ENCODE measurements around the gene CASP3. TPM values are rescaled to one million over a fixed set of nuclear protein-coding genes. Genes with fewer than 3 reads are reported as not detected.

The CASP3 gene
- total RNA-seq, 1 experiment from 2014 or later, result 65.5 TPM

DNA sequence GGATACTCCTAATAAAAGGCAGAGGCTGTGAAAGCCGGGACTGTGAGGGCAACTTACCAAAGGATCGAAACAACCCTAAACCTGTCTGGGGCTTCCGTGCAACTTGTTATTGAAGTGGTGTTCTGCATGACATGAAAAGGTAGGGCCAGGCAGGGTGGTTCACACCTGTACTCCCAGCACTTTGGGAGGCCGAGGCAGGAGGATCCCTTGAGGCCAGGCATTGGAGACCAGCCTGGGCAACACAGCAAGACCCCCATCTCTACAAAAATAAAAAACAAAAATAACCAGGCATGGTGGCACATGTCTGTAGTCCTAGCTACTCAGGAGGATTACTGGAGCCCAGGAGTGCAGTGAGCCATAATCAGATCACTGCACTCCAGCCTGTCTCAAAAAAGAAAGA, 12.3 kb downstream of the CASP3 start:
- Histone ChIP-seq H3K27me3 (replicated peaks; ENCODE audit: insufficient read depth, low read depth, low read length, poor library complexity) (no peaks in the 10 kb centered on the region), H3K9me3 (ENCODE audit: low read depth, low read length, poor library complexity, severe bottlenecking) (no peaks in the 10 kb centered on the region), H3K4me1 (ENCODE audit: insufficient read depth, low read length, poor library complexity, severe bottlenecking) (no peaks in the 10 kb centered on the region), H3K4me3 (ENCODE audit: low read depth, low read length, poor library complexity, severe bottlenecking) (no peak overlapping the region), H3K27ac (ENCODE audit: low read depth, low read length, poor library complexity, severe bottlenecking) (no peak overlapping the region), H3K36me3 (ENCODE audit: insufficient read depth, low read length, poor library complexity, severe bottlenecking) (peaks cover 46% of the 10 kb centered on the region)
- no TSS peak for BruUV-seq (replicated peaks)
- DNase-seq (ENCODE audit: low spot score), result no peak
- ChIA-PET POLR2A (ENCODE audit: low non-redundant PET) (no interaction called here), CTCF (no interaction called here)
- TF ChIP-seq, protein P1, sequence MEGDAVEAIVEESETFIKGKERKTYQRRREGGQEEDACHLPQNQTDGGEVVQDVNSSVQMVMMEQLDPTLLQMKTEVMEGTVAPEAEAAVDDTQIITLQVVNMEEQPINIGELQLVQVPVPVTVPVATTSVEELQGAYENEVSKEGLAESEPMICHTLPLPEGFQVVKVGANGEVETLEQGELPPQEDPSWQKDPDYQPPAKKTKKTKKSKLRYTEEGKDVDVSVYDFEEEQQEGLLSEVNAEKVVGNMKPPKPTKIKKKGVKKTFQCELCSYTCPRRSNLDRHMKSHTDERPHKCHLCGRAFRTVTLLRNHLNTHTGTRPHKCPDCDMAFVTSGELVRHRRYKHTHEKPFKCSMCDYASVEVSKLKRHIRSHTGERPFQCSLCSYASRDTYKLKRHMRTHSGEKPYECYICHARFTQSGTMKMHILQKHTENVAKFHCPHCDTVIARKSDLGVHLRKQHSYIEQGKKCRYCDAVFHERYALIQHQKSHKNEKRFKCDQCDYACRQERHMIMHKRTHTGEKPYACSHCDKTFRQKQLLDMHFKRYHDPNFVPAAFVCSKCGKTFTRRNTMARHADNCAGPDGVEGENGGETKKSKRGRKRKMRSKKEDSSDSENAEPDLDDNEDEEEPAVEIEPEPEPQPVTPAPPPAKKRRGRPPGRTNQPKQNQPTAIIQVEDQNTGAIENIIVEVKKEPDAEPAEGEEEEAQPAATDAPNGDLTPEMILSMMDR (conservative IDR thresholded peaks at IDR 0.05; ENCODE audit: low read depth, low read length), result no peak
- no peak for TF ChIP-seq EZH2 (IDR thresholded peaks at IDR 0.05; ENCODE audit: borderline replicate concordance, low read depth, low read length, poor library complexity, severe bottlenecking)
- intact Hi-C loops (cut with micrococcal nuclease; ENCODE audit: unreplicated experiment), result no loop called here

DNA sequence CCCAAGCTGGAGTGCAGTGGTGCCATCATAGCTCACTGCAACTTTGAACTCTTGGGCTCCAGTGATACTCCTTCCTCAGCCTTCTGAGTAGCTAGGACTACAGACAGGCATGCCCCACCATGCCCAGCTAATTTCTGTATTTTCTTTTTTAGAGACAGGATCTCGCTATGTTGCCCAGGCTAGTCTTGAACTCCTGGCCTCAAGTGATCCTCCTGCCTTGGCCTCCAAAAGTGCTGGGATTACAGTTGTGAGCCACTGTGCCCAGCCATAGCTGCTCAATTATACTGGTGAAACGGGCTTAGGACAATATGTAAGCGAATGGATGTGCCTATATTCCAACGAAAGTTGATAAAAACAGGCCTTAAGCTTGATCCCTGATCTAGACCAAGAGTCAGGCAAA, 13.1 kb downstream of the CASP3 start:
- Histone ChIP-seq H3K4me1 (ENCODE audit: insufficient read depth, low read length, poor library complexity, severe bottlenecking) (no peaks in the 10 kb centered on the region), H3K36me3 (ENCODE audit: insufficient read depth, low read length, poor library complexity, severe bottlenecking) (peaks cover 54% of the 10 kb centered on the region), H3K4me3 (ENCODE audit: low read depth, low read length, poor library complexity, severe bottlenecking) (no peak overlapping the region), H3K27ac (ENCODE audit: low read depth, low read length, poor library complexity, severe bottlenecking) (no peak overlapping the region), H3K27me3 (replicated peaks; ENCODE audit: insufficient read depth, low read depth, low read length, poor library complexity) (no peaks in the 10 kb centered on the region), H3K9me3 (ENCODE audit: low read depth, low read length, poor library complexity, severe bottlenecking) (no peaks in the 10 kb centered on the region)
- CTCF ChIA-PET, result interaction anchor here (0.6 kb wide), 1 partner anchor 87 kb away, joined by 3 read pairs; no protein-coding TSS in a partner anchor
- intact Hi-C loops (cut with micrococcal nuclease; ENCODE audit: unreplicated experiment), result no loop called here
- TF ChIP-seq, protein P1 (conservative IDR thresholded peaks at IDR 0.05; ENCODE audit: low read depth, low read length), result no peak
- no peak for TF ChIP-seq EZH2 (IDR thresholded peaks at IDR 0.05; ENCODE audit: borderline replicate concordance, low read depth, low read length, poor library complexity, severe bottlenecking)
- no peak for DNase-seq (ENCODE audit: low spot score)
- no TSS peak for BruUV-seq (replicated peaks)
- POLR2A ChIA-PET (ENCODE audit: low non-redundant PET), result no interaction called here

DNA sequence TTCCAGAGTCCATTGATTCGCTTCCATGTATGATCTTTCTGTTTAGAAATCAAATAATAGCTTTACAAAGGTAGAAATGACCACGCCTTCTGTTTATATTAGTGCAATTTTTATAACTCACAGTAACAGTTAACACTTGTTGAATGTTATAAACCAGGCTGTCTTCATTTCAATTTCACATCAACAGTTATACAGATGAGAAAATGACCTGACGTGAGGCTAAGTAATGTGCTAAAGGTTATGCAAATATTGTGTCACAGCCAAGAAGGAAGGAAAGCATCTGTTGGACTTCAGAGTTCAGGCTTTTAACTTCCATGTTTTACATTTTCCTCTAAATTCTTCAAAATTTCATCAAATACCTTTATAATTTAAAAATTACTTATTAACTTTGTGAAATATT, 13.9 kb downstream of the CASP3 start:
- Histone ChIP-seq H3K27ac (ENCODE audit: low read depth, low read length, poor library complexity, severe bottlenecking) (no peak overlapping the region), H3K9me3 (ENCODE audit: low read depth, low read length, poor library complexity, severe bottlenecking) (no peaks in the 10 kb centered on the region), H3K27me3 (replicated peaks; ENCODE audit: insufficient read depth, low read depth, low read length, poor library complexity) (no peaks in the 10 kb centered on the region), H3K4me1 (ENCODE audit: insufficient read depth, low read length, poor library complexity, severe bottlenecking) (no peaks in the 10 kb centered on the region), H3K4me3 (ENCODE audit: low read depth, low read length, poor library complexity, severe bottlenecking) (no peak overlapping the region), H3K36me3 (ENCODE audit: insufficient read depth, low read length, poor library complexity, severe bottlenecking) (peaks cover 61% of the 10 kb centered on the region)
- BruUV-seq (replicated peaks), result no TSS peak
- TF ChIP-seq, protein P1 (conservative IDR thresholded peaks at IDR 0.05; ENCODE audit: low read depth, low read length), result no peak
- TF ChIP-seq EZH2 (IDR thresholded peaks at IDR 0.05; ENCODE audit: borderline replicate concordance, low read depth, low read length, poor library complexity, severe bottlenecking), result no peak
- DNase-seq (ENCODE audit: low spot score), result no peak
- ChIA-PET CTCF (no interaction called here), POLR2A (ENCODE audit: low non-redundant PET) (no interaction called here)
- intact Hi-C loops (cut with micrococcal nuclease; ENCODE audit: unreplicated experiment), result no loop called here
